ENCODE results near the gene SEL1L3. TPM values are rescaled to one million over a fixed set of nuclear protein-coding genes. Genes with fewer than 3 reads are reported as not detected.
"Not testable (repeated sequence)": the region's sequence is repeated elsewhere in the genome, so short reads cannot be mapped to it uniquely, and the experiment has no call there.

SEL1L3 gene
- total RNA-seq: 3.3 TPM
- long read RNA-seq, full-length matches to known transcripts: 3 of 5 reads
- long read RNA-seq, partial matches to known transcripts: 1 of 5 reads
- long read RNA-seq, other reads (novel, unspliced or antisense): 1 of 5 reads

DNA sequence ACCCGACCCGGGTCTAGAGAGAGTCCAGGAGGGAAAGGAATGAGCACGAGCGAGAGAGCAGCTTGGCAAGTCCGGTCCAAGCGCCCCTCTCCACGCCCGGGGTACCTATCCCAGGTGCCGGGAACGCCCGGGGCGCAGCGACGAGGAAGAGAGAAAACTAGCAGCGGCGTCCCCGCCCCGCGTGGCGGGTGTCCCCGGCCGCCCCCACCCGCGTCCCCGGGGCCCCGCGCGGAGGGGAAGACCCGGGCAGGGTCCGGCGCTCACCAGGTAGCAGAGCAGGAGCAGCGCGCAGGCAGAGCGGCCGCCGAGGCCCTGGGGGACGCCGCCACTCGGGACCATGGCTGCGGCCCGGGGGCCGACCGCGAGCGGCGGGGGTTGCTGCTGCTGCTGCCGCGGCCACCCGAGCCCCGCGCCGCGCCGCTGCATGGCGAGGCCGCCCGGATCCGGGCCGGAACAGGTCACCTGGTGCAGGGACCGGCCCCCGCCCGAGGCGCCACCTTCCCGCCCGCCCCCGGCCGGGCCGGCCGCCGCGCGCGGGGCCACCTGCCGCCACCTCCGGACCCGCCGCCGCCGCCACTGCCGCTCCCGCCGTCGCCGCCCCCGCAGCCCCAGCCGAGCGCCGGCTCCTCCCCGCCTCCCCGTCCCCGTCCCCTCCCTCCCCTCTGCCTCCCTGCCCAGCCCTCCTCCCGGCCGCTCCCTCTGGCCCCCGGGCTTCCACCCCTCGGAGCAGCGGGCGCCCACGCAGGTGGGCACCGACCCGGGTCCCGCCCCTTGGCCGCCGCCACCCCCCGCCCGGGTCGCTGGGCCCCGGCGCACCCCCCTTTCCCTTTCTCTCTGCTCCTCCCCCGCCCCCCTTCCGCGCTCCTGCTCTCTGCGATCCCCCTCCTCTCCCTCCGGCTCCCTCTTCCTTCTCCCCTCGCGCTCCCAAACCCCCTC, at the start of gene SEL1L3:
Gene SEL1L3, minus strand, starts transcription at position 578 of the 936 bp plus-strand sequence. Its CDS starts 152 bp downstream, at position 426.
- intact Hi-C loops (cut with DNase I): no loop called here

DNA sequence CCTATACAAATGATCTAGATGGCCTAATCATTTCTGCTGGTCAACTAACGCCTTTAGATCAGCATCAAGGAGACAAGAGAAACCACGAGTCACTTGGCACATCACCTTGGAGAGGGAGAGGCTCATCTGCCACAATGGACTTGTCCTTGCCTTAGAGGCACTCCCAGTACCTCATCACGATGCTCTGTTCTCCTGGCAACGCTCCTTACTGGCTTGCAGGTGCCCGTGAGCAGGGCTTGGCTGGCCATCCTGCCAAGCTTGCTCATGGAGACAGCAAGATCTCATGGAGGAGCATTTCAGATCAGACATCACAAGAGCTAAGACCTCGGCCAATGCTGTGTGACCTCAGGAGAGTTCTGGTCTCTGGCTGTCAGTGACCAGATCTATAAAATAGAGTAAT, 48.6 kb upstream of the SEL1L3 start:
- DNase-seq (ENCODE audit: low spot score): no peak
- intact Hi-C loops (cut with DNase I): loop anchor here (5.0 kb wide), 1 partner anchor 1329 kb away; the partner anchor contains the start of gene DHX15

More for the DNA sequence above, at the start of gene SEL1L3:
- DNase-seq (ENCODE audit: low spot score): no peak

DNA sequence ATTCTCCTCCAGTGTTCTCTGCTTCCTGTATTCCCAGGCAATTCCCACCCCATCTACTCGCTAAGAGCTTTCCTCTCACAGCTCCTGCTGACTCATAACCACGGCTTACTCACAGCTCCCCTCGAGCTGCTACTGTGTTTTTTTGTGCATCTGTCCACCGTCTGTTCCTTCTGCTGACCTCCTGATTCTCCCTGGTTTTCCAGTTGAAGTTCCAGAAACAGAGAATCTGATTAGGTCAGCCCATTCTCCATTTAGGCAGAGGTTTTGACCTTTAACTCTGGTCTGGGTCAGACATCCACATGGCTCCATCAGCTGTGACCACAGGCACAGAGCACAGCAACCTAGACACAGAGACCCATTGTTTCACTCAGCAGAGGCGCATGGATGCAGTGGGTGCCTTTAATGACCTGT, 45.7 kb upstream of the SEL1L3 start:
- DNase-seq (ENCODE audit: low spot score): no peak
- intact Hi-C loops (cut with DNase I): no loop called here

- DNase-seq (ENCODE audit: low spot score); intact Hi-C loops (cut with DNase I): not testable (repeated sequence)
These were observed 43.3 kb upstream of the SEL1L3 start for GRCh38 chr4:25906113-25906512.

- intact Hi-C loops (cut with DNase I): no loop called here
- DNase-seq (ENCODE audit: low spot score): no peak
These were observed 42.6 kb upstream of the SEL1L3 start for GRCh38 chr4:25905371-25905770.

DNA sequence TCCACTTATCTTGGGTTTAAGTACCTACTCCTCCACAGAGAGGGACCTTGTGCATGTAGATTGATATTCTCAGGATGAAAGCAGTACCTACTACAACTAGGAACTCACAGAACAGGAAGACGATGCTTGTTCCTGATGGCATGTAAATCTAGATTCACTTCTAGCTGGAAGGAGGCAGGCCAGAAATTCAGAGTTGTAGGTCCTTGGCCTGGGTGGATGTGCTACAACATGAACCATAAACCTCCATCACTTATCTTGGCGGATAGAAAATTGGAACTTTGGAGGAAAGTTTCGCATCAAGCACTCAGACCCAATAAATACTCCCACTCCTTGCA, 41.9 kb upstream of the SEL1L3 start:
- no peak for DNase-seq (ENCODE audit: low spot score)
- intact Hi-C loops (cut with DNase I): no loop called here

- DNase-seq (ENCODE audit: low spot score): no peak
- intact Hi-C loops (cut with DNase I): no loop called here
These were observed 41.3 kb upstream of the SEL1L3 start for GRCh38 chr4:25903900-25904747.

GRCh38 chr4:25901030-25901430, 38.2 kb upstream of the SEL1L3 start:
- no peak for DNase-seq (ENCODE audit: low spot score)
- intact Hi-C loops (cut with DNase I): no loop called here

DNA sequence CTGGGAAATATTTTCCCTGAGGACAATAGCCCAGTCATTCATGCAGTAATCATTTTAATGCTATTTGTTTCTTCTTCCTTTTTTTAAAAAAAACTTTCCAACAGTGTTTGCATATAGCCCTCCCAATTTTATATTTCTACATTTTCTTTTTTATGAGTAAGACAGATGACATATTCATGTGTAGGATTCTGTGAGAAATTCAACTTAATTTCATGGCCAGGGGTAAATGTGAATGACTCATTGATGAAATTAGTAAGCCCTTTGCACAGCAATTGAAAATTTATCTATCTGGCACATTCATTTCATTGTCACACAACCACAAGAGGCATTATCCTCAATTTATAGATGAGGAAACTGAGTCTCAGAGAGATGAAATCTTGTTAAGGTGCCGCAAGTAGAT, 37.5 kb upstream of the SEL1L3 start:
- intact Hi-C loops (cut with DNase I): no loop called here
- DNase-seq (ENCODE audit: low spot score): no peak

GRCh38 chr4:25896776-25897539, 34.2 kb upstream of the SEL1L3 start:
- no peak for DNase-seq (ENCODE audit: low spot score)
- intact Hi-C loops (cut with DNase I): no loop called here

DNA sequence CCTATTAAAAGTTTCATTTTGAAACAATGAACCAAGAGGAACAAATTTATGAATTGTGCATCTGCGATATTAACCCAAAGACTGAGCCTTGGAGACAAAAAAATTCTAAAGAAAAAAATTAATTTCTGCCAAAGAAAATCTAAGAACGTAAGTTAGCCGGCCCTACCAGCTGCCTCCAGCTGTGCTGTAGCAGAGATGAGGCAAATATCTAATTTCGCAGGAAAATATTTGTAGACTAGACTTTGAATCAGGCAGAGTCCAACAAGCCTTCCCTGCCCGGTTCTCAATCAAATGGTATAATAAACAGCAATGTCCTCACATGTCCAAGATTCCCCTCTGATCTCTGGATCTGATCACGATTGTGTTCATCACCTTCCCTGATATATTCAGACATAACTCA, 30.0 kb upstream of the SEL1L3 start:
- intact Hi-C loops (cut with DNase I): no loop called here
- DNase-seq (ENCODE audit: low spot score): no peak

DNA sequence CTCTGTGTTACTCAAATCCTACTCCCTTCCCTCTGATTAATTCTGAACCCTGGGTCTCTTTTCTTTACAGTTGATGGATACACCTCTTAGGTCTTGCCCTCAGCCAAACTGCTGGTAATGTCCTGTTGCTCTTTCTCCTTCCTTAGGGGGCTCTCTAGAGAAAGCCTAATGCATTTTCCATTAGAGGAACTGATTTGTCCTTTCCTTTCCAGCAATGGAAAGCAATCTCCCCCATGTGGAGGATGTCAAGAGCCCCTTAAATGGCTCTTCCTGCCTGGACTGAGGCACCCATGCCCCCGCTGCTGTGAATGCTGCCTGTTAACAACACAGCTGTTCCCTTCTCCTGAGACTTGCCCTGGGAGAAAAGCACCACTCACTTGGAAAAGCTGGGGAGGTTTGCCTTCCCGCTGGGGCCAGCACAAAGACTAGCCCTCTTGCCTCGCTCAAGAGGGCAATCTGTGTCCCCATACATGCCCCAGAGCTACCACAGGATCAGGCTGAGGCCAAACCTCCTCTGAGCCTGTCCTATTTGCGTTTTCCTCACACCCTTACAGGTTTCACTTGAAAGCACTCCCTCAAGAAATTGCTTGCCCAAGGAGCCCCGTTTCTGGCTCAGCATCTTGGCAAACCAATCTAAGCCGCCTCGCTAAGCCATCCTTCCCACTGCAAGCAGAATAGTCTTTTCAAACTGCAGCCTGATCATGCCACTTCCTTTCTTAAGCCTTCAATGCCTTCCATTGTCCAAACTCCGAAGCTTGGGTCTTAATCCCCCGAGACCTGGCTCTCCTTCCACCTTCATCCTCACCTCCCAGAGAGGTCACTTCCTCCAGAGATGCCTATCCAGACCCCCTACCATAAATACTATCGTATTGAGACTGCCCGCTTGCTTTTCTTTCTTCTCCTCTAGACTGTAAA, 28.0 kb upstream of the SEL1L3 start:
- DNase-seq (ENCODE audit: low spot score): no peak
- intact Hi-C loops (cut with DNase I): no loop called here

GRCh38 chr4:25889589-25890503, 27.1 kb upstream of the SEL1L3 start:
- intact Hi-C loops (cut with DNase I): no loop called here
- no peak for DNase-seq (ENCODE audit: low spot score)

GRCh38 chr4:25888781-25889180, 26.0 kb upstream of the SEL1L3 start:
- intact Hi-C loops (cut with DNase I): no loop called here
- DNase-seq (ENCODE audit: low spot score): no peak

GRCh38 chr4:25884031-25884782, 21.4 kb upstream of the SEL1L3 start:
- intact Hi-C loops (cut with DNase I): no loop called here
- no peak for DNase-seq (ENCODE audit: low spot score)

DNA sequence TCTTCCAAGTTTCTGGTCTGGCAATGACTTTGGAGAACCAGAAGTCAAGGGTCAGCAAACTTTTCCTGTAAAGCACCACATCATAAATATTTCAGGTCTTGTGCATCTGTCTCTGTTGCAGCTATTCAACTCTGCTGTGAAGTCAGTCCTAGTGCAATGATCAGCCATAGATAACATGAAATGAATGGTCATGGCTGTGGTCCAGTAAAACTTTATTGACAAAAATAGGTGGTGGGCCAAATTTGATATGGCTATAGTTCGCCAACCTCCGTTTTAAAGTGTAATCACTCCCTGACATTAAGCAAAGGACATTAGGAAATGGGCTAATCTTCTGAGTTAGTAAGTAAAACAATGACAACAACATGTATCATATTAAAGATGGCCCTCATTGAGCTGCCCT, 20.8 kb upstream of the SEL1L3 start:
- intact Hi-C loops (cut with DNase I): no loop called here
- no peak for DNase-seq (ENCODE audit: low spot score)

DNA sequence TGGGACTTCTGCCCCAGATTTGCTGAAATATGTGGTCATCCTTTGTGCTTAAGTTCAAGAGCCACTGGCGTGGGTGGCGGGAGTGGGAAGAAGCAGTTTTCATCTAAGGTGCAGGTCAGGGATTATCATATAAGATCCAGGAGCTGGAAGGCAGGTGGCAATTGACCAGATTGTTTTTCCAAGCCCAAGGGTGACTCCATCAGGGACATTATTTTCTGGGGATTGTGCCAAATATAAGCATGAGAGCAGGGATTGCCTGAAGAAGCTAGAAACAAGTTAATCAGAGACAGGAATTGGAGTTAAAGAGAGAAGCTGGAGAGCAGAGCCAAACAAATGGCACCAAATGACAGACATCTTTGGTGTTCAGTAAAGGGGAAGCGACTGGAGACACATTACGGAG, 19.4 kb upstream of the SEL1L3 start:
- DNase-seq (ENCODE audit: low spot score): no peak
- intact Hi-C loops (cut with DNase I): no loop called here
